Measurements from ENCODE around the gene NCSTN. TPM values are rescaled to one million over a fixed set of nuclear protein-coding genes. Genes with fewer than 3 reads are reported as not detected.

NCSTN gene
- total and polyA plus RNA-seq, 10 of the 15 experiments (the other 5 are each of a cell fraction or from before 2014, with no cell fraction given) = 33.3 to 88.2 (median 60.4) TPM

DNA sequence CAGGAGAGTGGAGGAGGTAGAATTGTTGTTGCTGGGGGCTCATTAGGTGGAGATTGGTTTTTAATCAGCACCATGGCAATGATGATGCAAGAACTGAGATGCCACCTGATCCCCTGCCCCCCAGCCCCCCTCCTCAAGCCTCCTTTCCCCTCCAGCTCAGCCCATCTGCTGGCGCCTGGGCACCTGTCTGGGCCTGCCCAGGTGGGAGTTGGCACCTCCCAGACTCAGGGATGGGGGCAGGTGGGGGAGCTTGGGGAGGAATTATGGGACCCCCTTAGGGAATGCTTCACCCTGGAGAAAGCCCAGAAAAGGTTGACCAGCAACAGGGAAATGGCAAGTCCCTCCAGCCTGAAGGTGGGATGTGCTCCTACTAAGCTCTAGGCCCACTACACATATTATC lies 22.1 kb downstream of the NCSTN start (continued):
- TF ChIP-seq, protein P1, sequence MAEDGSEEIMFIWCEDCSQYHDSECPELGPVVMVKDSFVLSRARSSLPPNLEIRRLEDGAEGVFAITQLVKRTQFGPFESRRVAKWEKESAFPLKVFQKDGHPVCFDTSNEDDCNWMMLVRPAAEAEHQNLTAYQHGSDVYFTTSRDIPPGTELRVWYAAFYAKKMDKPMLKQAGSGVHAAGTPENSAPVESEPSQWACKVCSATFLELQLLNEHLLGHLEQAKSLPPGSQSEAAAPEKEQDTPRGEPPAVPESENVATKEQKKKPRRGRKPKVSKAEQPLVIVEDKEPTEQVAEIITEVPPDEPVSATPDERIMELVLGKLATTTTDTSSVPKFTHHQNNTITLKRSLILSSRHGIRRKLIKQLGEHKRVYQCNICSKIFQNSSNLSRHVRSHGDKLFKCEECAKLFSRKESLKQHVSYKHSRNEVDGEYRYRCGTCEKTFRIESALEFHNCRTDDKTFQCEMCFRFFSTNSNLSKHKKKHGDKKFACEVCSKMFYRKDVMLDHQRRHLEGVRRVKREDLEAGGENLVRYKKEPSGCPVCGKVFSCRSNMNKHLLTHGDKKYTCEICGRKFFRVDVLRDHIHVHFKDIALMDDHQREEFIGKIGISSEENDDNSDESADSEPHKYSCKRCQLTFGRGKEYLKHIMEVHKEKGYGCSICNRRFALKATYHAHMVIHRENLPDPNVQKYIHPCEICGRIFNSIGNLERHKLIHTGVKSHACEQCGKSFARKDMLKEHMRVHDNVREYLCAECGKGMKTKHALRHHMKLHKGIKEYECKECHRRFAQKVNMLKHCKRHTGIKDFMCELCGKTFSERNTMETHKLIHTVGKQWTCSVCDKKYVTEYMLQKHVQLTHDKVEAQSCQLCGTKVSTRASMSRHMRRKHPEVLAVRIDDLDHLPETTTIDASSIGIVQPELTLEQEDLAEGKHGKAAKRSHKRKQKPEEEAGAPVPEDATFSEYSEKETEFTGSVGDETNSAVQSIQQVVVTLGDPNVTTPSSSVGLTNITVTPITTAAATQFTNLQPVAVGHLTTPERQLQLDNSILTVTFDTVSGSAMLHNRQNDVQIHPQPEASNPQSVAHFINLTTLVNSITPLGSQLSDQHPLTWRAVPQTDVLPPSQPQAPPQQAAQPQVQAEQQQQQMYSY (CRISPR knock-in tag; IDR thresholded peaks at IDR 0.05) = no peak
- TF ChIP-seq ZNF274 (IDR thresholded peaks at IDR 0.05; ENCODE audit: insufficient read depth, insufficient read length) = no peak
- TF ChIP-seq EP300 (IDR thresholded peaks at IDR 0.05; ENCODE audit: borderline replicate concordance in 1 of 2, control insufficient read depth in 1 of 2, low read depth in 2 of 2, low read length in 2 of 2) = no peak
- TF ChIP-seq ESRRA (IDR thresholded peaks at IDR 0.05; ENCODE audit: low read length) = no peak
- TF ChIP-seq NR2C2 (IDR thresholded peaks at IDR 0.05; ENCODE audit: borderline replicate concordance, control insufficient read depth, insufficient read length, low read depth) = no peak
- TF ChIP-seq ASH2L (IDR thresholded peaks at IDR 0.05; ENCODE audit: borderline replicate concordance, low read depth) = no peak

DNA sequence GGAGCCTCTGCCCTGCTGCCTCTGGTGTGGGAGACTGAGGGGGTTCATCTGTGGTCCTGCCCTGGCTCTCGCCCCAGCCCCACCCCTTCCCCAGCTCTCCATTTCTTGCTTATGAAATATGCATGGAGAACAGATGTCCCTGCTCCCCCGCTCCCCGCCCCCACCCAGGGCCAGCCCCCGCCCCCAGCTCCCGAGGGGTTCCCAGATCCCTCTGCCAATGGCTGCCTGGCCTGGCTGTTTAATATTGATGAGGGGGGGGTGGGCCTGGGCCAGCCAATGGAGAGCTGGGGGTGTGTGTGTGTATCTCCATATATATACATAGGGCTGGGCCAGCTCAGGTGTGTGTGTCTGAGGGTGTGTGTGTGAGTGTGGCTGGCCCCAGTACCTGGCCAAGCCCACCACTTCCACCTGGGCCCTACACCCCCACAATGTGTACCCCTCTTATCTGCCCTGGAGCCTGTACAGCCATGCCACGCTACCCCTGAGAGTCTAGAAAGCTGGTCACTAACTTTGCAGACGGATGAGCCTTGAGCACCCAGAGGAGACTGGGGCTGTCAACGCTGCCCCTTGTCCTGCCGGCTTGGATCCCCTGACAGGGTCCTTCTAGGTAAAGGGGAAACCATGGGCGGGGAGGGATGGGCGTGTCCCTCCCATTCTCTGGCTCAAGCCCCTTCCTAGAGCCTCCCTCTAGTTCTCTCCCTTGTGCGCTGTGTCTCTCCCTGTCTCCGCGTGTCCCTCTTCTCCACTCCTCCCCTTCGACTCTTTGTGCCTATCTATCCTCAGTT lies 23.7 kb downstream of the NCSTN start, which contains the start of gene NHLH1:
Gene NHLH1 (plus strand): TSS at position 341 of the 785 bp plus-strand sequence. CDS start 3,661 bp downstream, outside the sequence.
- RAD21 ChIA-PET (ENCODE audit: unreplicated experiment) = interaction anchor here (1.9 kb wide), 1 partner anchor 9 kb away, joined by 7 read pairs; no protein-coding TSS in a partner anchor
- Histone ChIP-seq H3K27me3 (replicated peaks in 1 of 2; ENCODE audit: control insufficient read depth in 2 of 2, insufficient read depth in 2 of 2, low read length in 1 of 2) (no peaks in the 10 kb centered on the region), H3K4me3 (no peak within 1 kb of the TSS), H3K27ac (ENCODE audit: control insufficient read depth, insufficient read depth) (no peak within 1 kb of the TSS), H2AFZ (ENCODE audit: control insufficient read depth, low read depth, low read length) (no peak within 1 kb of the TSS), H3K79me2 (ENCODE audit: control insufficient read depth, insufficient read depth, low read length) (no peaks in the 10 kb centered on the region), H4K20me1 (ENCODE audit: control insufficient read depth, insufficient read depth) (no peaks in the 10 kb centered on the region), H3K4me1 (ENCODE audit: control insufficient read depth, insufficient read depth, low read length) (no peaks in the 10 kb centered on the region), H3K4me2 (ENCODE audit: control insufficient read depth, insufficient read depth) (no peak within 1 kb of the TSS), H3K9me3 (replicated peaks; ENCODE audit: control insufficient read depth, insufficient read depth, low read length) (no peaks in the 10 kb centered on the region), H3K36me3 (ENCODE audit: control insufficient read depth in 2 of 2, insufficient read depth in 2 of 2, low read length in 1 of 2) (no peaks in the 10 kb centered on the region), H3K9ac (ENCODE audit: control insufficient read depth, insufficient read depth, low read length) (no peak within 1 kb of the TSS)
- ATAC-seq (peak; percentile 60), FAIRE-seq (no peak), DNase-seq (ENCODE audit: low read depth, low spot score) (no peak)
- POLR2A ChIA-PET = no interaction called here
- WGBS (ENCODE audit: insufficient coverage, insufficient replicate concordance, low lambda C conversion rate, missing lambda C conversion rate) = 64% methylated on average over 6 of the region's 15 CpGs
- intact Hi-C loops (cut with micrococcal nuclease; ENCODE audit: unreplicated experiment) (no loop called here), in situ Hi-C loops (cut with MboI) (no loop called here)
- CTCF ChIA-PET = interaction anchor here (0.7 to 5.5 kb wide), 2 partner anchors 9 to 263 kb away, joined by 3 to 45 read pairs; no protein-coding TSS in a partner anchor
- SMC1A ChIA-PET (ENCODE audit: uncharacterized antibody, unreplicated experiment) = no interaction called here
- no TSS peak for BruUV-seq (replicated peaks)
- TF ChIP-seq SP1 (IDR thresholded peaks at IDR 0.05; ENCODE audit: low read depth, low read length) (no peak), NFYA (IDR thresholded peaks at IDR 0.05; ENCODE audit: borderline replicate concordance, low read depth, low read length) (no peak), NR2F1 (conservative IDR thresholded peaks at IDR 0.05) (no peak), RBBP5 (conservative IDR thresholded peaks at IDR 0.05) (no peak), HCFC1 (IDR thresholded peaks at IDR 0.05; ENCODE audit: low read length) (no peak), SMAD5 (IDR thresholded peaks at IDR 0.05; ENCODE audit: low read depth) (no peak)
- TF ChIP-seq, protein P2, sequence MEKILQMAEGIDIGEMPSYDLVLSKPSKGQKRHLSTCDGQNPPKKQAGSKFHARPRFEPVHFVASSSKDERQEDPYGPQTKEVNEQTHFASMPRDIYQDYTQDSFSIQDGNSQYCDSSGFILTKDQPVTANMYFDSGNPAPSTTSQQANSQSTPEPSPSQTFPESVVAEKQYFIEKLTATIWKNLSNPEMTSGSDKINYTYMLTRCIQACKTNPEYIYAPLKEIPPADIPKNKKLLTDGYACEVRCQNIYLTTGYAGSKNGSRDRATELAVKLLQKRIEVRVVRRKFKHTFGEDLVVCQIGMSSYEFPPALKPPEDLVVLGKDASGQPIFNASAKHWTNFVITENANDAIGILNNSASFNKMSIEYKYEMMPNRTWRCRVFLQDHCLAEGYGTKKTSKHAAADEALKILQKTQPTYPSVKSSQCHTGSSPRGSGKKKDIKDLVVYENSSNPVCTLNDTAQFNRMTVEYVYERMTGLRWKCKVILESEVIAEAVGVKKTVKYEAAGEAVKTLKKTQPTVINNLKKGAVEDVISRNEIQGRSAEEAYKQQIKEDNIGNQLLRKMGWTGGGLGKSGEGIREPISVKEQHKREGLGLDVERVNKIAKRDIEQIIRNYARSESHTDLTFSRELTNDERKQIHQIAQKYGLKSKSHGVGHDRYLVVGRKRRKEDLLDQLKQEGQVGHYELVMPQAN (conservative IDR thresholded peaks at IDR 0.05) = no peak

Measured in GM12878 (cell line).